ENCODE results near the gene DUS3L.

Gene DUS3L

GRCh38 chr19:5821521-5822180, 30.7 kb upstream of the DUS3L start:
- DNase-seq: no peak

- DNase-seq: no peak
Measured at GRCh38 chr19:5820785-5821184, 29.8 kb upstream of the DUS3L start.

GRCh38 chr19:5818594-5818993, 27.6 kb upstream of the DUS3L start:
- no peak for DNase-seq

GRCh38 chr19:5817218-5817617, 26.3 kb upstream of the DUS3L start:
- no peak for DNase-seq

GRCh38 chr19:5814852-5815246, 23.9 kb upstream of the DUS3L start:
- DNase-seq: no peak

- DNase-seq: no peak
Measured at GRCh38 chr19:5814123-5814851, 23.3 kb upstream of the DUS3L start.

GRCh38 chr19:5811117-5811516, 20.2 kb upstream of the DUS3L start:
- DNase-seq: no peak

- DNase-seq: no peak
Measured at GRCh38 chr19:5809469-5809868, 18.5 kb upstream of the DUS3L start.

GRCh38 chr19:5809053-5809452, 18.1 kb upstream of the DUS3L start:
- no peak for DNase-seq

GRCh38 chr19:5808120-5808816, 17.3 kb upstream of the DUS3L start:
- DNase-seq: no peak

- no peak for DNase-seq
Measured at GRCh38 chr19:5806905-5807304, 15.9 kb upstream of the DUS3L start.

GRCh38 chr19:5806133-5806489, 15.1 kb upstream of the DUS3L start:
- no peak for DNase-seq

- peak; percentile 85 for DNase-seq
Measured at GRCh38 chr19:5805462-5806132, 14.6 kb upstream of the DUS3L start.

- peak; percentile 68 for DNase-seq
Measured at GRCh38 chr19:5804516-5805461, 13.8 kb upstream of the DUS3L start, which contains the start of gene NRTN. Gene NRTN, plus strand, starts transcription at chr19:5805067. Its CDS starts 19,099 bp downstream, at chr19:5824166.

GRCh38 chr19:5803752-5804515, 13.0 kb upstream of the DUS3L start:
- peak; percentile 97 for DNase-seq

GRCh38 chr19:5803441-5803751, 12.4 kb upstream of the DUS3L start:
- DNase-seq: no peak

GRCh38 chr19:5801796-5802619, 11.0 kb upstream of the DUS3L start:
- peak; percentile 65 for DNase-seq

GRCh38 chr19:5800361-5801270, 9.7 kb upstream of the DUS3L start:
- no peak for DNase-seq

Measured in islet precursor cell (in vitro differentiated cells).